Testis (tissue), 3 donors: Measurements from ENCODE around the gene MNS1. TPM values are rescaled to one million over a fixed set of nuclear protein-coding genes. Genes with fewer than 3 reads are reported as not detected.

Experiments
- DNase-seq: peaks from one replicate; pipeline ENCODE4 v3.0.0-alpha.2; 2019
- H3K27ac ChIP-seq, 2 donors: fragments of 200-600 bp; sonication (generic); one replicate each; pipeline ENCODE4 v1.5.1; 2019
- H3K27me3 ChIP-seq: fragments of 200-600 bp; sonication (generic); one replicate; pipeline ENCODE4 v1.5.1; 2019
- H3K36me3 ChIP-seq: fragments of 200-600 bp; sonication (generic); one replicate; pipeline ENCODE4 v1.5.1; 2017; ENCODE audit warnings: low read depth; ENCODE audit errors: missing control alignments
- H3K4me1 ChIP-seq: fragments of 200-600 bp; sonication (generic); one replicate; pipeline ENCODE4 v1.5.1; 2019
- H3K4me3 ChIP-seq, 2 donors: fragments of 200-600 bp; sonication (generic); one replicate each; pipeline ENCODE4 v1.5.1; 2017 to 2019
- H3K9me3 ChIP-seq: fragments of 200-600 bp; sonication (generic); one replicate; pipeline ENCODE4 v1.5.1; 2017
- CTCF ChIP-seq, 3 experiments: fragments of 450-650 bp in 2 of 3; fragments of 200-600 bp in 1 of 3; sonication (generic) in 1 of 3; IDR thresholded peaks; one replicate each; pipeline ENCODE4 v1.5.1; 2016 to 2019; ENCODE audit warnings: antibody characterized with exemption in 3 of 3, mild to moderate bottlenecking in 2 of 3, moderate library complexity in 1 of 3
- POLR2A ChIP-seq: fragments of 450-650 bp; IDR thresholded peaks from one replicate; pipeline ENCODE4 v1.6.1; 2017; ENCODE audit warnings: antibody characterized with exemption, mild to moderate bottlenecking, moderate library complexity
- WGBS, 2 donors: methylation state at CpG; one replicate each; pipeline ENCODE4 v1.1.5; 2018; 5-methylcytosine and 5-hydroxymethylcytosine counted together
- intact Hi-C: fragments of 100-400 bp; cut with DNase I; formaldehyde crosslinking; loops from one replicate; pipeline ENCODE4 v1.15.1; 2023; ENCODE audit warnings: low total_unique reads
- polyA plus RNA-seq: library from polyadenylated mRNA; stranded (reverse); fragments of 350-450 nt; fragmentation: Illumina TruSeq; extraction: RNeasy Lipid Tissue Mini Kit (QIAGEN cat#74804); gene quantifications from one replicate; pipeline ENCODE4 v1.2.3, GENCODE V29; 2014; ENCODE audit warnings: low read depth, low replicate concordance; ENCODE audit not compliant: insufficient read depth
- total RNA-seq, 2 donors: library from RNA; depleted of rRNA; stranded (reverse); fragments of >200 nt; gene quantifications; one replicate each; pipeline ENCODE4 v1.2.3, GENCODE V29; 2016

The MNS1 gene
- total and polyA plus RNA-seq, 3 donors from 2014 or later = 15.2 to 29.8 (median 16.5) TPM

- Histone ChIP-seq H3K4me1 (no peaks in the 10 kb centered on the region), H3K4me3 (no peak overlapping the region), H3K27ac (no peak overlapping the region), H3K27me3 (no peaks in the 10 kb centered on the region), H3K36me3 (no peaks in the 10 kb centered on the region), H3K9me3 (no peaks in the 10 kb centered on the region)
- no peak for DNase-seq
- no peak for TF ChIP-seq CTCF (IDR thresholded peaks at IDR 0.05)
- no peak for TF ChIP-seq POLR2A
- intact Hi-C loops = no loop called here
Measured at GRCh38 chr15:56469483-56469882, 4.5 kb upstream of the MNS1 start.

GRCh38 chr15:56468401-56468800 lies 3.5 kb upstream of the MNS1 start:
- no peak for TF ChIP-seq POLR2A
- no peak for TF ChIP-seq CTCF (IDR thresholded peaks at IDR 0.05)
- DNase-seq = no peak
- Histone ChIP-seq H3K27me3 (no peaks in the 10 kb centered on the region), H3K4me3 (no peak overlapping the region), H3K36me3 (no peaks in the 10 kb centered on the region), H3K9me3 (no peaks in the 10 kb centered on the region), H3K27ac (no peak overlapping the region), H3K4me1 (no peaks in the 10 kb centered on the region)
- WGBS, 2 donors = 64 to 65% methylated on average over 2 of the region's 2 CpGs
- intact Hi-C loops = no loop called here

DNA sequence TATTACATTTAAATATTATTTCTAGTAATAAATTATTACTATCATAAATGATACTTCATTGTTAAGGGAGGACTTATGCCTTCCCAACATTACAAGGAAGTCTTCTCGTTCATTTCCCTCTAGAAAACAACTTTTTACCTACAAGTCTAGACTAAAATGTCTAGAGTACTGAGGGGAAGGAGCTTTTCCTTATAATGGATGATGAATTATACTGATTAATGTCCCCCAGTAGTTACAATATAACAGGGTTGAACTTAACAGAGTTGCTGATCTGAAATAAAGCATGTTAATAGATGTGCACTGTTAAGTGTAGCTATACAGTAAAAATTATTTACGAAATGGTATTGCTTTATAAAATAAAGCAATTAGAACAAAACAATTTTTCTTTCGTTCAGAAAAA lies 2.7 kb upstream of the MNS1 start:
- Histone ChIP-seq H3K27ac (no peak overlapping the region), H3K27me3 (no peaks in the 10 kb centered on the region), H3K4me3 (no peak overlapping the region), H3K9me3 (no peaks in the 10 kb centered on the region), H3K36me3 (no peaks in the 10 kb centered on the region), H3K4me1 (no peaks in the 10 kb centered on the region)
- 73 to 74% methylated on average over 3 of the region's 3 CpGs for WGBS, 2 donors
- TF ChIP-seq POLR2A (no peak), CTCF (IDR thresholded peaks at IDR 0.05) (no peak)
- intact Hi-C loops = no loop called here
- no peak for DNase-seq

DNA sequence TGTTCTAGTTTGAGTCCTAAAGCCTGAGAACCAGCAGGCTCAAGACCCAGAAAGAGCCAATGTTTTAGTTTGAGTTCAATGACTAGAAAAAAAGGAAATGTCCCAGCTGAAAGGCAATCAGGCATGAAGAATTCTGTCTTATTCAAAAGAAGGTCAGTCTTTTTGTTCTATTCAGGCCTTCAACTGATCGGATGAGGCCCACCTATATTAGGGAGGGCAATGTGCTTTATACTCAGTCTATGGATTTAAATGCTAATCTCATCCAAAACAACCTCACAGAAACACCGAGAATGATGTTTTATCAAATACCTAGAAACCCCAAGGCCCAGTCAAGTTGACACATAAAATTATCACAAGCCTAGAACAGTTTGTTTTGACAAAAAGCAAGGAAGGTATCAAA lies 4.0 kb downstream of the MNS1 start:
- whole genome bisulfite sequencing, 2 donors = 91 to 93% methylated on average over 2 of the region's 2 CpGs
- DNase-seq = no peak
- H3K4me3 ChIP-seq = no peak overlapping the region
- H3K36me3 ChIP-seq = no peaks in the 10 kb centered on the region
- H3K4me1 ChIP-seq = no peaks in the 10 kb centered on the region
- no peaks in the 10 kb centered on the region for H3K27me3 ChIP-seq
- TF ChIP-seq POLR2A (no peak), CTCF (IDR thresholded peaks at IDR 0.05) (no peak)
- no peak overlapping the region for H3K27ac ChIP-seq
- H3K9me3 ChIP-seq = no peaks in the 10 kb centered on the region
- intact Hi-C loops = no loop called here

GRCh38 chr15:56460071-56460470 lies 4.9 kb downstream of the MNS1 start:
- intact Hi-C loops = no loop called here
- 33 to 58% methylated on average over 1 of the region's 1 CpG for WGBS, 2 donors
- H3K4me1 ChIP-seq = no peaks in the 10 kb centered on the region
- H3K9me3 ChIP-seq = no peaks in the 10 kb centered on the region
- no peak overlapping the region for H3K4me3 ChIP-seq
- no peak overlapping the region for H3K27ac ChIP-seq
- H3K36me3 ChIP-seq = no peaks in the 10 kb centered on the region
- no peaks in the 10 kb centered on the region for H3K27me3 ChIP-seq
- TF ChIP-seq CTCF (IDR thresholded peaks at IDR 0.05) = no peak
- TF ChIP-seq POLR2A = no peak
- DNase-seq = no peak
